OCI-M1 (cell line): Measurements from ENCODE around the gene NCBP3.

Experiments used
- DNase-seq: peaks from one replicate; lab custom pipeline; 2025; lab: John Stamatoyannopoulos, UW

NCBP3 gene

DNA sequence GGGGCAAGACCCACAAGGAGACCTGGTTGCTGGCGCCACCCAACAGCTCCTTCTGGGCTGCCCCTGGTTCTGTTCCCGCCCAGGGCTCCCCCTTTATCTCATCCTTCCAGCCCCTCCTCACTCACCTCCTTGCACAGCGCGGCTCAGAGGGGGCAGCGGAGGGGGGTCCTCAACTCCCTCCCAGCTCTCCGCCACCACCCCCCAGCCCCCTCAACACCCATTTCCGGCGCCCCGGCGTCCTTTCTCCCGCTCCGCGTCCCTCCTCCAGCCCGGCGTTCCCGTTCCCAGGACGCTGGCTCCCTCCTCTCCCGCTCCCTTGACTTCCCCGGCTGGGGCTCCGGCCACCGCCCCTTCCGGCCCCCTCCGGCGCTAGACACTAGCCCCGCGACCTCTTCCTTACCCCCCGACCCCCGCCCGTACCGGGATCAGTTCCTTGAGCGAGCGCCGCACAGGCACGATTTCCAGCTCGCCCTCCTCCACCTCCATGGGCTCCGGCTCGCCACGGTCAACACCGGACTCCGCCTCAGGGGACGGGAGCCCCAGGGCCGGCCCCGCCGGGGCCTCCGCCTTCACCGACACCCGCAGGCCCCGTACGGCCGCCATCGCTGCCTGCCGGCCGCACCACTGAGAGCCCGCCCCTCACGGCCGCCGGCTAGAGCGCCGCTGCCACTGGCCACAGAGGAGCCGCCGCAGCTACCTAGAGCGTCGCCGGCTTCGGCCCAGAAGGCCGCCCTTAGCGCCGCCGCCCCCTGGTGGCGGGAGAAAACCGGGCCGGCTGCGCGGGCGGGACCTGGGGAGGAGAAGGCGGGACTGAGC is at the start of gene NCBP3:
TSS of gene NCBP3 (minus strand) at position 626 of the 816 bp plus-strand sequence. CDS start at position 603, 23 bp downstream.
- peak; percentile 97 for DNase-seq

GRCh38 chr17:3895354-3895753 is 49.3 kb upstream of the NCBP3 start:
- no peak for DNase-seq

DNA sequence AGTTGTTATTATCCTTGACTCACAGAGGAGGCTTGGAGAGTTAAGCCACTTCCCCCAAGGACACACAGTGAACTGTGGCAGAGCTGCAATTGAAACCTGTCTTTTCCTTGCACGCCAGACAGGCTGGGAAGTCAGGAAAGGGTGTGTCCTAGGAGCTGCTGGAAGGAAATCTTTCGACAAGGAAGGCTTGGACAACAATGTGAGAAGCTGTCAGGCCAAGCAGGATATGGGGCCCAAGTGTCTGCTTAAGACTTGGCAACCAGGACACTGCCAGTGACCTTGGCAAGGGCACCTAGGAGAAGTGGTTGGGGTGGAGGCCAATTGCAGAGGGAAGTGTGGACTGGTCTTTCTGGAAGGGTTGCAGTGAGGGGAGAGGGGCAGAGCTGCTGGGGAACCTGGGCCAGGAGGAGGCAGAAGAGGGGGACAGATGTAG is 48.9 kb upstream of the NCBP3 start:
- DNase-seq: peak; percentile 37

GRCh38 chr17:3894188-3894587 is 48.1 kb upstream of the NCBP3 start:
- no peak for DNase-seq

DNA sequence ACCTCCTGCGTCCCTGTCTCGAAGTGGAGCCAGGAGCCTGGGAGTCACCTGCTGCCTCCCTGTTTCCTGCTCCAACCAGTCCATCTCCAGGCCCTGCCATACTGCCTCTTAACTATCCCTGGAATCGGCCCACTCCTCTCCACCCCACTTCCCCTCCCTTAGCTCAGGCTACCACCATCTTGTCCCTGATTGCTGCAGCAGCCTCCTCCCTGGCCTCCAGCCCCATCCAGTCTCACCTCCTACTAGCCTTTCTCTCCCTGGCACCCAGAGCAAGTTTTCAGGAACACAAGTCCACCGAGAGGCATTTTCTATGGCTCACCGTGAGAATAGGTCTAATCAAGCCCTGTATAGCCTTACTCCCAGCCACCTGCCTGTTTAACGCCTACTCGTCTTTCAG is 47.7 kb upstream of the NCBP3 start:
- no peak for DNase-seq

DNA sequence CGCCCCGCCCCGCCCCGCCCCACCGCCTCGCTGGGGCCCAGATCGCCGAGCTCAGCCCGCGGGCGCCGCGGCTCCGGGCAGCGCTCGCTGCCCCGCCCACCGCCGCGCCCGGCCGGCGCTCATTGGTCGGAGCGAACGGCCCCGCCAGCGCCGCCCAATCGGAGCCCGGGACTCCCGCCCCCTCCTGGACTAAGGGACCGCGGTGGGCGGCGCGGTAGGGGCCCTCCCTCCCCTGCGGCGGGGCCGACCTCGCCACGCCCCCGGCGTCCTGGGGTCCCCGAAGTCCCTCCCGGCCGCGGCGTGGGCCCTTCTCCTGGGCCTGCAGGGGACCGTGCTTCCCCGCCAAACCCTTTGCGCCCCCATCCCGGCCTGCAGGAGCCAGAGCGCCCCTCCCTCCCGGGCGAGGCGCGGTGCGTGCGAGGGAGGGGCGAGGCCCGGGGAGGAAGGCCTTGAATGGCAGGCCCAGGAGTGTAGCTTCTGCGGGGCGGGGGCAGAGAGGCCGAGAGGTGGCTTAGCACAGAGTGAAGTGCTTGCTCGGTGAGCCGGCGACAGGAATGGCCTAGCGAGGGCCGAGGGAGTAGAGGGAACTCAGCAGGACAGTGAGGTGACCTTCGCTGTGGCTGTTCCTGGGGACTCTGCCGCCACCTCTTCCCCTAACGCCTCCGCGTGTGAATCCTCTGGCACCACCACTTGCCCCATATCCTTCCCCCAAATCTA is 47.1 kb upstream of the NCBP3 start, which contains the start of gene CAMKK1:
TSS of gene CAMKK1 (minus strand) at position 51 of the 717 bp plus-strand sequence. CDS start 7,366 bp downstream, outside the sequence.
- DNase-seq: peak; percentile 92

DNA sequence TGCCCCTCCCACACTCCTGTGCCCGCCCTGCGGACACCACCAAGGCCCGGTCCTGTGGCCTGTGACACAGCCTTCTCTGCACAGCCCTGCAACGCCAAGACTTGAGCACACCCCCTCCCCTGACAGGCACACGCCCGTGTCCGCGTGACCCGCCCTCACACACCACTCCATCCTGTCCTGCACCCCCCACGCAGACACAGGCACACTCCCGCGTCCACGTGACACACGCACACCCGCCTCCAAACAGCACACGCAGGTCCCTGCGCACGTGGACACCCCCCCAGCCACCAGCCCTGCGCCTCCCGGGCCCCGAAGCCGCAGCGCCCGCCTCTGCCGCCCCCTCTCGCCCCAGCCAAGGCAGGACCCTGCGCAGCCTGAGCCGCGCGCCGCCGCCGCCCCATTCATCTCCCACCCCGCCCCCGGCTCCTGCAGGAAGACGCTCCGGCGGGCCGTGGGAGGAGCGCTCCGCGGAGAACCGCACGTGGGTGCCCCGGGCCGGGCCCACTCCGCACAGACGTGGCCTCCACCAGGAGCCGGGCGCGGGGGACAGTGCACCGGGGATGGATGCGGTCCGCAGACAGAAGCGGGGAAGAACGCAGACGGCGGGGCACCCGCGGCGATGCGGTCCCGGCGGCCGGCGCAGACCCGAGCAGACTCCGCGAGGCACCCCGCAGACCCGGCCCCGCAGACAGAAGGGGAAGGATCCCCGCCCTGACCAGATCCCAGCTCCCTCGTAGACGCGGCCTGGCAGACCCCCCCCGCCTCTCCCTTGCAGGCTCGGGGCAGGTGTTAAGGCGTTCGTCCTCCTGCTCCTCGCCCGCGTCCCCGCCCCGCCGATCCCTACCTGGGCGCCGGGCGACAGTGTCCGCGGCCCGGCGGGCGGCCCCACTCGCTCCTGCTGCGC is 46.3 kb upstream of the NCBP3 start:
- peak; percentile 73 for DNase-seq

DNA sequence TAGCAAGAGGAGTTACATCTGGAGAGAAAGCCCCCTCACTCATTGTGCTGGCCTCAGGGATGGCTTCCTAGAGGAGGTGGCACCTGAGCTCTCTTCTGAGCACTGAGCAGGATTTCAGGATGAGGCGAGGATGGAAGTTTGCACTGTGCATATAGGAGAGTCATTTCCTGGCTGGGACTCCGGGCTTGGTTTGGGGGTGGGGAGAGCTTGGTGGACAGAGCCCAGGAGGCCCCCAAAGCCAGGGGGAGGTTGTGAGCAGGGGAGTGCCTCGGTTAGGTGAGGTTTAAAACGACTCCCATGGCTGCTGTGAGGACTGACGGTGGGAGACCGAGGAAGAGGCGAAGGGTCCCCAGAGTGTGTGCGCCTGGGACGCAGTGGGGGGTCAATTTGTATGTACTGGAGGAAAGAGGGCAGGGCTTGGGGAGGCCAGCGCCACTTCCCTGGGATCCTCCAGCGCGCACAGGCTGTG is 45.6 kb upstream of the NCBP3 start:
- DNase-seq: no peak

DNA sequence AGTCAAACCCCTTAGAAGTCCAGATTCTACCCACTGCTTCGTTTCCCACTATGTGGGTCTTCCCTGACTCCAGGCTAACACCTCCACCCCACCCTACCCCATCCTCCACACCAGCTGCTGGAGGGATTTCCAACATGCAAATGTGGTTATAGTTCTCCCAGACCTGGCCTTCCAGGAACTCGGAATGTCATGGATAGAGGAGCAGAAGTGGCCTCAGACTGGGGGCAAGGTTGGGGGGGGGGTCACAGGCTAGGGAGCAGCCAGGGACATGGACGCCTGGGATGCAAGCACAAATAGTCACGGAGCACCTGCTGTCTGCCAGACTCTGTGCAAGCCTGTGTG is 44.8 kb upstream of the NCBP3 start:
- DNase-seq: no peak

DNA sequence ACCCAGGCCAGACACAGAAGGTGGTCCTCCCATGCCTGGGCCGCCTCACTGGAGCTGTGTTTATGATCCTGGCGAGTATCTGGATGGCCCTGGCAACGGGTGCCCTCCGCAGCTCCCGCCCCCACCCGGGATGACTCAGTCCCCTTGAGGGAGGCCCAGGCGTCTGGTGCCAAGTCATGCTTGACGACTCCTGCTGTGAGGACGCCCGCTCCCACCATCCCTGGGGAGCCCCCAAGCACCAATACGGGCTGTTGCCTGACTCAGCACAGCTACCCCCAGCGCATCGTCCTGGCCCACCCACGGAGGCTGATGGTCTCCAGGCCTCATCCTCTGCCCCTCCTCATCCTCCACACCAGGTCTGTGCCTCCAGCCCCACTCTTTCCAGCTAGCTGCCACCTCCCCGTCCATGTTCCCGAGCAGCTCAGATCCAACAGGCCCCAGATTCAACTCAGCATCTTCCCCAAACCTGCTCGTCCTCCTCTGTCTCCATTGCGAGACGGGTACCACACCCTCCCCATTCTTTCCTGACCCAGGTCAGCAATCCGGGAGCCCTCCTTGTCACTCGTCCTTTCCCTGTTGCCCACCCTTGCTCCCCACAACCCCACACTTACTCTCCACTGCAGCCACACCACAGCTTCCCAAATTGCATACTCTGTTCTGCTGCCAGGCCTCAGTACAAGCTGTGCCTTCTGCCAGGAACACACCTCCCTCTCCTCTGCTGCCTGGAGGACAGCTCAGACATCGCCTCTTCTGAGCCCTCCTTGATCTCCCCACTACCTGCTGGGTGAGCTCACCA is 44.2 kb upstream of the NCBP3 start:
- no peak for DNase-seq

- DNase-seq: no peak
Observed at GRCh38 chr17:3889325-3890012, 43.4 kb upstream of the NCBP3 start.

- no peak for DNase-seq
Observed at GRCh38 chr17:3888343-3889171, 42.5 kb upstream of the NCBP3 start.

DNA sequence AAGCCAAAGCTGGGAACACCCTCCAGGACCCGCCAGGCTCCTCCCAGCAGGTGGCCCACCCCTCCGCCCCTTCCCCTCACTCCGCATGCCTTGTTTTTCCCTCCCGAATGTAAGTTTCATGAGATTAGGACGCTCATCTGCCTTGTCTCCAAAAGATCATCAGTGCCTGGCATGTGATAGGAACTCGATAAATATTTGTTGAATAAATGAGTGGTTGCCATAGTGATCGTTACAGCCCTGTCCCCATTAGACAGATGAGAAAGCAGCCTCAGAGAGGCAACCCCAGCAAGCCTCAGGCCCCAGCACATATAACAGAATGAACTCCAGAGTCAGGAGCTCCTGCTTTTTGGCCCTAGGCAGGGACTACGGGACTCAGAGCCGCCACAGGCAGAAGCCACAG is 41.8 kb upstream of the NCBP3 start:
- no peak for DNase-seq

- DNase-seq: no peak
Observed at GRCh38 chr17:3887394-3887793, 41.3 kb upstream of the NCBP3 start.

DNA sequence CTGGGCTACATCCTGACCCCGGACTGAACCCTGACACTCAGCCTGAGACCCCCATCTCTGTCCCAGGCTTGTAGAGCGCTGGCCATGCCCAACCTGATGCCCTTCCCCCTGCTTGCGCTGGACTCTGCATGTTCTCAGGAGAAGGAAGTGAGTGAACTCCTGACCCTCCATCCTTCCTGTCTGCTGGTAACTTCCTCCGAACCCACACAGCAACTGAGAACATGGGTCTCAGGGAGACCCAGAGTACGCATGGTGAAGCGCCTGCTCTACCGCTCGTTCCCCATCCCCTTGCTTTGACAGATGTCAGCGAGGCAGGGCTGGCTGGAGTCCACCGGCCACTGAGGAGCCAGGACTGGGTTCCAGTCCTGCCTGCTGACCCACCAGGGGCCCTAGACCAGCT is 40.7 kb upstream of the NCBP3 start:
- no peak for DNase-seq

GRCh38 chr17:3885970-3886369 is 39.9 kb upstream of the NCBP3 start:
- DNase-seq: no peak

- no peak for DNase-seq
Observed at GRCh38 chr17:3885271-3885670, 39.2 kb upstream of the NCBP3 start.

DNA sequence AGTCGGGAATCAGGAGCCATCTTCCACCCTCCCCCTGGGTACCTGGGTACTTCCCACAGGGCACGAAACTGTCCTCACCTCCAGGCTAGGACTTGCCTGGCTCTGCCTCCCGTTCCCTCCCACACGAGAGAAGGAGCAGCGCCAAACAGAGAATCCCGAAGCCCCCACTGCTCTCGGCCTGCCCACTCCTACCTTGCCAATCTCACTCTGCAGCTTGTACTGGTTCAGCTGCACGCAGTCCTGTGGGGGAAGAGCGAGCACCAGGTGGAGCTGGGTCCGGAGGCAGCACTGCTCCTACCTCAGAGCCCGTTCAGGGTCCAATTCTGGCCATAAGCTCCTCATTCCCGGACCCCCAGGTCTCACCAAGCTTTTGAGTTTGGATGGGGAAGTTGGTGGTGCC is 38.1 kb upstream of the NCBP3 start:
- no peak for DNase-seq

DNA sequence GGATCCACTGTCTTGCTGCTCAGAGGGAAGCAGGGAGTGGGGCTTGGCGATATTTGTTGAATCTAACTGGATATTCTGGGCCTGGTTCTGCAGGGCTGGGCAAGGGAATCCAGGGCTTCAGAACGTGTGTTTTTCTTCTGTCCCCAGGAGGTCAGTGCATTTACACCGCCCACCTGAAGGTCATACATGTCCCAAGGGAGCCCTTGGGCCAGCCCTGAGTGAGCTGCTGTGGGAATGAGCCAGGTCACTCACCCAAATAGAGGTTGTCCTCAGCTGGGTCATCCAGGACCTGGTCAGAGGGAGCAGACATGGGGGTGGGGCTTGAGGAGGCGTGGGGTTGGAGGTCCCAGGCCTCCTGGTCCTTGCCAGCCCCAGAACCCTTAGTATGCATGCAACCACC is 36.2 kb upstream of the NCBP3 start:
- no peak for DNase-seq

- no peak for DNase-seq
Observed at GRCh38 chr17:3880983-3881382, 34.9 kb upstream of the NCBP3 start.
